NB4 (cell line): ENCODE results near the gene CNTN1.

Source experiments
- DNase-seq: peaks from one replicate; pipeline ENCODE4 v3.0.0; 2010; ENCODE audit warnings: low read depth
- H3K4me3 ChIP-seq: one replicate; pipeline ENCODE4 v1.5.1; 2011; ENCODE audit warnings: mild to moderate bottlenecking, low read depth, low read length, moderate library complexity
- MYC ChIP-seq: IDR thresholded peaks from 2 replicates; pipeline ENCODE4 v1.6.1; 2011; ENCODE audit warnings: low read depth, low read length
- POLR2A ChIP-seq: IDR thresholded peaks from 2 replicates; pipeline ENCODE4 v1.6.1; 2011; ENCODE audit warnings: mild to moderate bottlenecking; ENCODE audit not compliant: insufficient read length; ENCODE audit errors: extremely low read depth
- TF ChIP-seq, protein P1 (sequence below): IDR thresholded peaks from one replicate; pipeline ENCODE4 v1.5.1; 2012; ENCODE audit warnings: low read depth, low read length
- TF ChIP-seq, protein P2 (sequence below): IDR thresholded peaks from 2 replicates; pipeline ENCODE4 v1.6.1; 2011; ENCODE audit warnings: low read depth, low read length

CNTN1 gene

DNA sequence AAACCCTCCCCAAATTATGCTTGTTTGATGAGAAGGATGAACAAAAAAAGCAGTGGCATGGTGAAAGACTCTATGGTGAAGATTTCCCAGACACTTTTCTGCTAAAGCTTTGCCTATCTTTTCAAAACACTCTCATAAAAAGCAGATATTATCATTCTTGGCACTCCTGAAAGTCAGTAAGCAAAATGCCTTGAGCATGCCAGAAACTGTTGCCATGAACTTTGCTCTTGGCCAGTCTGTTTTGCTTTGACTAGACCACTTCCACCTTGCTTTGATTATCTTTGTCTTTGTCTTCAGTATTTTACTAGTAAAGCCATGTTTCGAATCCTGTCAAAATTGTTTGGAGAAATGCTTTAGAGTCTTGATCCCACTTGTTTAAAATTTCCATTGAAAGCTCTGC lies 110.4 kb downstream of the CNTN1 start:
- no peak overlapping the region for H3K4me3 ChIP-seq
- TF ChIP-seq, protein P1, sequence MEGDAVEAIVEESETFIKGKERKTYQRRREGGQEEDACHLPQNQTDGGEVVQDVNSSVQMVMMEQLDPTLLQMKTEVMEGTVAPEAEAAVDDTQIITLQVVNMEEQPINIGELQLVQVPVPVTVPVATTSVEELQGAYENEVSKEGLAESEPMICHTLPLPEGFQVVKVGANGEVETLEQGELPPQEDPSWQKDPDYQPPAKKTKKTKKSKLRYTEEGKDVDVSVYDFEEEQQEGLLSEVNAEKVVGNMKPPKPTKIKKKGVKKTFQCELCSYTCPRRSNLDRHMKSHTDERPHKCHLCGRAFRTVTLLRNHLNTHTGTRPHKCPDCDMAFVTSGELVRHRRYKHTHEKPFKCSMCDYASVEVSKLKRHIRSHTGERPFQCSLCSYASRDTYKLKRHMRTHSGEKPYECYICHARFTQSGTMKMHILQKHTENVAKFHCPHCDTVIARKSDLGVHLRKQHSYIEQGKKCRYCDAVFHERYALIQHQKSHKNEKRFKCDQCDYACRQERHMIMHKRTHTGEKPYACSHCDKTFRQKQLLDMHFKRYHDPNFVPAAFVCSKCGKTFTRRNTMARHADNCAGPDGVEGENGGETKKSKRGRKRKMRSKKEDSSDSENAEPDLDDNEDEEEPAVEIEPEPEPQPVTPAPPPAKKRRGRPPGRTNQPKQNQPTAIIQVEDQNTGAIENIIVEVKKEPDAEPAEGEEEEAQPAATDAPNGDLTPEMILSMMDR = no peak
- DNase-seq = no peak

DNA sequence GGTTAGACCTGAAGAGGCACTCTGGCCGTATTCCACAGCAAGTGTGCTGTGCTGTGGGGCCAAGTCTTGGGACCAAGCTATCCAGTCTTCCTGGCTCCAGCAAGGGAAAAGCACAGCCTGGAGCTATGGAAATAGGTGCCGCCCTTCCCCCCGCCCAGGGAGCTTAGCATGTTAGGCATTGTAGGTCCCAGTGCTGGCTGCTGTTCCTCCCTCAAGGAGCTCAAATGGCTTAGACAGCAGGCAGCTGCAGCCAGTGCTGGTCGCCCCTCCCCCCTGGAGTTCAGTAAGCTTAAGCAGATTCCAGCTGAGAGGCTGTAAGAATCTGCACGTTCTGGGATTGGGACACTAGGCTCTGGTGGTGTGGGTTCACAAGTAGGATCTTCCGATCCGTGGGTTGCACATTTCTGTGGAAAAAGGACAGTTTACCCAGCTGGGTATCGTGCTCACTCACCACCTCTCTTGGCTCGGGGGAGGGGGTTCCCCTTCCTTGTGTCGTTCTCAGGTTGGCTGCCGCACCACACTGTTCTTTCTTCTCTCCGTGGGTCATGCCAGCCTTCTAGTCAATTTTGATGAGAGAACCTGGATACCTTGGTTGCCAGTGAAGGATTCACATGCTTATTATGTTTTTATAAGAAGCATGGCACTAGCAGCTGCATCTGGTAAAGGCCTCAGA lies 127.3 kb downstream of the CNTN1 start:
- DNase-seq = no peak
- TF ChIP-seq, protein P2, sequence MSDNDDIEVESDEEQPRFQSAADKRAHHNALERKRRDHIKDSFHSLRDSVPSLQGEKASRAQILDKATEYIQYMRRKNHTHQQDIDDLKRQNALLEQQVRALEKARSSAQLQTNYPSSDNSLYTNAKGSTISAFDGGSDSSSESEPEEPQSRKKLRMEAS = no peak
- TF ChIP-seq, protein P1 = no peak
- TF ChIP-seq MYC (no peak), POLR2A (no peak)
- H3K4me3 ChIP-seq = no peak overlapping the region

DNA sequence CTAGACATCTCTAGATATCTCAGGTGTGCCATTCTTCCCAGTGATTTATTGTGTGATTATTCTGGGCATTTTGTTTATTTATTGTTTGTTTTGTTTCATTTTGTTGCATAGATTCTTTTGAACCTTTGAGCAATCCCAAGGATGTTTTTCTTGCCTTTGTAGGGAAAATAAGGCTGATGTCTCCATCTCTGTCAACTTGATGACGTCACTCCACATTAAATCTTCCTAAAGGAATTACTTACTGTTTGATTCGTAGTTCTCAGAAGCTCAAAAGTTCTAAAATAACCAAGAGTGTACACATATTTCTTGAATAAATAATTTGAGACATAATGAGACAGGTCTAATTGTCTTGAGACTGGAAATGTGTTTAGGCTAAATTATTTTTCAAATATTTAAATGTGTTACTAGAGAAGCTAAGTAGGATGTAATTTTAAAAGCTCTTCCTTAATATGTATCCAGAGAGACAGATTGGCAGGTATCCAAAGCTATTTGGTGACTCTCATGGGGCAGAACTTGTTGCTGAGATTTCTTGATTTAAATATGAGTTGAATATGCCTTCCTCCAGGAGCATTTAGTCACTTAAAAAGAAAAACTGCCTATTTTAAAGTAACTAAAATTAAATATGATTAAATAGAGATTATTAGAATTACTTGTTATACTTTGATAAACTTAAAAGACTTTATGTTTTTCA lies 128.7 kb downstream of the CNTN1 start:
- TF ChIP-seq, protein P1 = no peak
- TF ChIP-seq MYC (no peak), POLR2A (no peak)
- TF ChIP-seq, protein P2 = no peak
- no peak for DNase-seq
- no peak overlapping the region for H3K4me3 ChIP-seq

DNA sequence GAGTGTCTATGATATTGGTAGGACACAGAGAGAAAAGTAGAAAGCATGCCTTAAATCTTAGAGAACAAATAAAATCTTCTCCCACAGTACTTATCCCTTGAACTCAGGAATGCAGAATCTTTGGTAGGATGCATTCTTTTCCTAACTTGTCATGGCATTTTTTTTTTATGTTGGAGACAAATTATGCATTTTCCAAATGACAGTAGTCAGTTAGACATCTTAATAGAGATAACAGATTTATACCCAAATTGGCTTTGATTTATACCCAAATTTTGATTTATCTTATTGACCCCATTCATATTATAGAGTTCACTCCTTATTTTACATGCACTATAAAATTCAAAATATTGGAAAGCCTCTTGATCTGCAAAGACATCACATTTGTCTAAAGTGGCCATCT lies 132.9 kb downstream of the CNTN1 start:
- H3K4me3 ChIP-seq = no peak overlapping the region
- no peak for DNase-seq
- TF ChIP-seq, protein P1 = no peak
- TF ChIP-seq, protein P2 = no peak
- TF ChIP-seq POLR2A = no peak
- no peak for TF ChIP-seq MYC

DNA sequence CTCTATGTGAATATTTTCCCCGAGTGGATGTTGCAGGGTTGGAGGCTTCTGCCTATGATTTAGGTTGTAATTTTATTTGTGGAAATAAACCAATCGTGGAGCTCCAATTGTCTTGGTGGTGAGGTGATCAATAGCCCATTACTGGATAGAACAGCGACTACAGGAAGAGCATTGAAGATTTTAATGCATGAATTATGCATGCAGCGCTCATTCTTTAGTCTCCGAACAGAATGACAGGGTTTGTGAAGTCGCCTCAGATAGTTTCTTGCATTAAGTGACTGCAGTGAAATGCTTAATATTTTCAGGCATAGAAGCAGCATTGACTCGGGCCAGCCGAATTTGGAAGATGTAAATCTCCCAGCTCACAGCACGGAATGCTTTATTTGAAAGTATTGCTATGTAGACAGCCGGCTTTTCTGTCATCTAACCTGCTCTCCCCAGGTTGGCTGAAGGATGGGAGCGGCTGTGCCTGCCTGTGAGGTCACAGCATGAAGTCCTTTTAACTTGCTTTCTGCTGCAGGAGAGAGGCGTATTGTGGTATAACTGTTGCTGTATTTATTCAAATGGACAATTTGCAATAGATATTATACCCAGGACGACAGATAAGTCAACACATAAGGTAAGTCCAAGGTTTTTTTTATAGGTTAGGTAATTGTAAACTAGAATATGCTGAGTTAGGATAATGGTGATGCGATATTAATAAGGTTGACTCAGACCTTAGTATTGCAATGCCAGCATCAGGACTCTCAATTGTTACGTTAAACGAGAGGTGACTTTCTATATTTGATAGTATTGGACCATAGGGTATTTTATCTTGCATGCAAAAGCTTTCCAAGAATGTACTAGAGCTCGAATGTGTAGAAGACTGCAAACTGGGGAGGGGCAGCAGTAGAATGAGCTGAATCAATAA lies 135.7 kb downstream of the CNTN1 start:
- no peak for DNase-seq
- no peak for TF ChIP-seq MYC
- TF ChIP-seq, protein P1 = no peak
- TF ChIP-seq POLR2A = no peak
- TF ChIP-seq, protein P2 = no peak
- H3K4me3 ChIP-seq = no peak overlapping the region
